Stimulated activated naive CD8-positive, alpha-beta T cell treated with anti-CD3 and anti-CD28 coated beads, Interleukin-15, Interleukin-2, amounts not matched to agents 100 ng/mL and 50 ng/mL, for 24 hours (primary cell): ENCODE measurements around the gene TMEM238L.

Source experiments
- H3K27ac Mint-ChIP-seq: one replicate; pipeline ENCODE4 v1.8.0; 2021; ENCODE audit warnings: mild to moderate bottlenecking, mixed read lengths
- H3K27me3 Mint-ChIP-seq: one replicate; pipeline ENCODE4 v1.8.0; 2021; ENCODE audit warnings: mixed read lengths
- H3K36me3 Mint-ChIP-seq: one replicate; pipeline ENCODE4 v1.8.0; 2021; ENCODE audit warnings: low read depth, mixed read lengths
- H3K4me1 Mint-ChIP-seq: one replicate; pipeline ENCODE4 v1.8.0; 2021; ENCODE audit warnings: low read depth, mixed read lengths
- H3K4me3 Mint-ChIP-seq: one replicate; pipeline ENCODE4 v1.8.0; 2021; ENCODE audit warnings: mild to moderate bottlenecking, mixed read lengths
- H3K9me3 Mint-ChIP-seq: one replicate; pipeline ENCODE4 v1.8.0; 2021; ENCODE audit warnings: mixed read lengths

Gene TMEM238L

DNA sequence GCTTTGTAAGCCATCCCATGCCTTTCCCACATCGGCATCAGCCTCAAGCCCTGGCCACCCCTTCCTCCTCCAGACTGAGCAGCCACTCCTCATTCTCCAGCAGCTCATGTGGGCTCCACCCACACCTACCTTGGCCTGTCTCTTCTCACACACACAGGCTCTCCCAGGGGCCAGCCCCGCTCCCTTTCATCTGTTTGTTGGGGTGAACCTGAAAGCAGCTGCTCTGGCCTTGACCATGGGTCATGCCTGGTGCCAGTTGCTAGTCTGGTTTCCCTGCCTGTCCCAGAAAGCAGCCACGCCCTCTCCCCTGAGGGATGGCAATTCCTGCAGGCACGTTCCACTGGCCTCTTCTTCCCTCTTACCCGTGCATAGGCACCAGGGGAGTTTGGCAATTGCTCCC, 11.4 kb upstream of the TMEM238L start:
- Mint-ChIP-seq H3K27me3 (peaks cover 4% of the 10 kb centered on the region), H3K27ac (no peak overlapping the region), H3K9me3 (no peaks in the 10 kb centered on the region), H3K4me1 (no peaks in the 10 kb centered on the region), H3K4me3 (no peak overlapping the region), H3K36me3 (no peaks in the 10 kb centered on the region)

DNA sequence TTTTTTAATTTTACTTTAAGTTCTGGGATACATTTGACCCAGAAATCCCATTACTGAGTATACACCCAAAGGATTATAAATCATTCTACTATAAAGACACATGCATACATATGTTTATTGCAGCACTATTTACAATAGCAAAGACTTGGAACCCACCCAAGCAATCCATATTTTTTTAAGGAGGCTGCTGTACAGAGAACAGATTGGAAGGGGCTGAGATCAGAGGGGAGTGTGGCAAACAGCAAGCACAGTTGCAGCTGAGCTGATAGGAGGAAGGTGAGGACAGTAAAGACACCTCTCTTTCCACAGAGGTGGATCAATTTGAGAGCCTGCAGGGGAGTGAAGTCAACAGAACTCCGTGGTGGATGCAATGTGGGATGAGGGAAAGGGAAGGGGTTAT, 10.2 kb upstream of the TMEM238L start:
- Mint-ChIP-seq H3K4me1 (no peaks in the 10 kb centered on the region), H3K9me3 (no peaks in the 10 kb centered on the region), H3K27ac (no peak overlapping the region), H3K4me3 (no peak overlapping the region), H3K36me3 (no peaks in the 10 kb centered on the region), H3K27me3 (peaks cover 4% of the 10 kb centered on the region)

DNA sequence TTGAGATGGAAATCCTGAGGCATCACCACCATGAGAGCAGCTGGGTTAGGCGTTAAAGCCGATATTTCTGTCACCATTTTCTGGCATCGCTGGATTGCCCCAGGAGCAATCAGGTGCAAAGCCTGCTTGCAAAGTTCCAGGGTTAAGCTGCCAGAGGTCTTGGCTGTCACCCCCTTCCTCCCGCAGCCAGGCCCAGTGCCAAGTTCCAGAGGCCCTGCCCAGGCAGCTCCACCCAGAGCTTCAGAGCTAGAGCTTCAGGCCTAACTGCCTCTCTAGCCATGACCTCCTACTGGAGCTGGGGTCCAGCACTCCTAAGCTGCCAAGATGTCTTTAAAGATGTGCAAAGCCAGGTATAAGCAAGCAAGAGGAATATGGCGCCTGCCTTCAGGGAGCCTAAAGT, 8.8 kb upstream of the TMEM238L start:
- Mint-ChIP-seq H3K36me3 (no peaks in the 10 kb centered on the region), H3K4me3 (no peak overlapping the region), H3K27me3 (peaks cover 4% of the 10 kb centered on the region), H3K27ac (no peak overlapping the region), H3K9me3 (no peaks in the 10 kb centered on the region), H3K4me1 (no peaks in the 10 kb centered on the region)

DNA sequence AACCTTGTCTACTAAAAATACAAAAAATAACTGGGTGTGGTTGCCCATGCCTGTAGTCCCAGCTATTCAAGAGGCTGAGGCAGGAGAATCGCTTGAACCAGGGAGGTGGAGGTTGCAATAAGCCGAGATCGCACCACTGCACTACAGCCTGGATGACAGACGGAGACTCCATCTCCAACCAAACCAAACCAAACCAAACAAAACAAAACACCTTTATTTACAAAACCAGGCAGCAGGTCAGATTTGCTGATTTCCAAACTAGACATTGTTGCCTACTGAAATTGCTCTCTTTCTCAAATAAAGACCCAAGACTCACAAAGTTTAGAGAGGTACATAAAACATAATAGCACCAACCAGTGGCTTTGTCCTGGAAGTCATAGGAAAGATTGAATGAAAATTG, 5.7 kb upstream of the TMEM238L start:
- Mint-ChIP-seq H3K4me3 (no peak overlapping the region), H3K27me3 (peaks cover 4% of the 10 kb centered on the region), H3K9me3 (no peaks in the 10 kb centered on the region), H3K4me1 (no peaks in the 10 kb centered on the region), H3K36me3 (no peaks in the 10 kb centered on the region), H3K27ac (no peak overlapping the region)

DNA sequence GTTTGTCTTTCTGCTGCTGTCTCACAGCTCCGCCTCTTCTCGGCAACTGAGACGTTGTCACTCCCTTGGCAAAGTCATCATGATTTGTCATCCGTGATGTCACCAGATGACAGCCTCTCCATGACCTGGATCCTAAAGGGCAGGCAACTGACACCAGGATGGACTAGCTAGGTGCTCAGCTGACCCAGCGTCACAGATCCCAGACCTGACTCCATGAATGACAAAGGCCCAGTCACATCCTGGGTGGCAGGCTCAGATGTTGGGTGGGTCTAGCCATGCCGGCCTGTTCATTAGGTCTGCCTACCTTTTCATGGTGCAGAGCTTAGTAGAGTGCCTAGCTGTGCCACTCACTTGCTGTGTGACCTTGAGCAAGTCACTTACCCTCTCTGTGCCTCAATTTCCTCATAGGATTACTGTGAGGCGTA, 3.8 kb upstream of the TMEM238L start:
- H3K36me3 Mint-ChIP-seq: no peaks in the 10 kb centered on the region
- H3K27ac Mint-ChIP-seq: no peak overlapping the region
- no peaks in the 10 kb centered on the region for H3K9me3 Mint-ChIP-seq
- no peak overlapping the region for H3K4me3 Mint-ChIP-seq
- H3K27me3 Mint-ChIP-seq: no peaks in the 10 kb centered on the region
- H3K4me1 Mint-ChIP-seq: no peaks in the 10 kb centered on the region

- H3K4me3 Mint-ChIP-seq: no peak overlapping the region
- H3K36me3 Mint-ChIP-seq: no peaks in the 10 kb centered on the region
- H3K4me1 Mint-ChIP-seq: no peaks in the 10 kb centered on the region
- H3K9me3 Mint-ChIP-seq: no peaks in the 10 kb centered on the region
- no peaks in the 10 kb centered on the region for H3K27me3 Mint-ChIP-seq
- H3K27ac Mint-ChIP-seq: no peak overlapping the region
Observed at GRCh38 chr17:10806545-10807262, 2.8 kb upstream of the TMEM238L start.

DNA sequence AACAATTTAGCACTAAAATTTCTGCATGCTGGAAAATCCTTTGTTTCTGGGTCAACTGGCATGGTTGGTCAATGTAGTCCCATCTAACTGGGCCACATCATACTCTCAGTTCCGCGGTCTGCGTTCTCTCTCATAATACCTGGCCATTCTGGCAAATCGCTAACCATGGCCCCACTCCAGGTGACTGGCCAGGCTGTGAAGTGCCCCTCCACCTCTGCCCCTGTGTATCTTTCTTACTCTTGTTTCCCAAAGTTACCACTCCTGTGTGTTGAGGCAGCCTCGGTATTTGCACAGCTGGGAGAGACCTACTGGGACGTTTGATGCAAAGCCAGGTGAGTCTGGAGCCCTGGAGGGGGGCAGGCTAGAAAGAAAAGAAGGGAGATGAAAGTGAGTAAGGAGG, 2.0 kb upstream of the TMEM238L start:
- H3K4me3 Mint-ChIP-seq: no peak overlapping the region
- no peaks in the 10 kb centered on the region for H3K27me3 Mint-ChIP-seq
- H3K27ac Mint-ChIP-seq: no peak overlapping the region
- H3K36me3 Mint-ChIP-seq: no peaks in the 10 kb centered on the region
- H3K9me3 Mint-ChIP-seq: no peaks in the 10 kb centered on the region
- H3K4me1 Mint-ChIP-seq: no peaks in the 10 kb centered on the region

GRCh38 chr17:10804546-10804945, 647 bp upstream of the TMEM238L start:
- no peaks in the 10 kb centered on the region for H3K4me1 Mint-ChIP-seq
- no peaks in the 10 kb centered on the region for H3K27me3 Mint-ChIP-seq
- H3K36me3 Mint-ChIP-seq: no peaks in the 10 kb centered on the region
- H3K9me3 Mint-ChIP-seq: no peaks in the 10 kb centered on the region
- H3K27ac Mint-ChIP-seq: no peak overlapping the region
- no peak overlapping the region for H3K4me3 Mint-ChIP-seq

DNA sequence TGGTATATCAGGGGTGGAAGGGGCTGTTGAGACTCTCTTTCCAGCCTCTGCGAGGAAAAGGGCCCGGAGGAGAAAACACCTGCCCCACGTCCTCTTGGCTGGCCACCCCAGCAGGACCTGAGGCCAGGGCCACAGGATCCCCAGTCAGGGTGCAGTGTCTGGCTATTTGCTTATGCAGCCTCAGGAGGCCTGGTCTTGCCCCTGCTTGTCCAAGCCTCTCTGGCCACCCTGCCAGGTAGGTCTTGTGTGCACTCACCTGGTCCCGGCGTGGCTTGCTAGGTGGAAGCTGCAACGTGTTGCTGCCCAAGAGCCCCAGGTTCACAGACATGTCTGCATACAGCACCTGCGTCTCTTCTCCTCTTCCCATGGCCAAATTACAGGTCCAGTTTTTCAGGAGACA, 549 bp downstream of the TMEM238L start:
- no peaks in the 10 kb centered on the region for H3K4me1 Mint-ChIP-seq

GRCh38 chr17:10802496-10803284, 1.2 kb downstream of the TMEM238L start:
- Mint-ChIP-seq H3K4me1 (no peaks in the 10 kb centered on the region), H3K27ac (no peak overlapping the region), H3K36me3 (no peaks in the 10 kb centered on the region), H3K27me3 (no peaks in the 10 kb centered on the region), H3K4me3 (no peak overlapping the region), H3K9me3 (no peaks in the 10 kb centered on the region)

More for the DNA sequence above, 549 bp downstream of the TMEM238L start:
- Mint-ChIP-seq H3K27ac (no peak overlapping the region), H3K9me3 (no peaks in the 10 kb centered on the region), H3K36me3 (no peaks in the 10 kb centered on the region), H3K27me3 (no peaks in the 10 kb centered on the region), H3K4me3 (no peak overlapping the region)

- H3K4me3 Mint-ChIP-seq: no peak overlapping the region
- H3K9me3 Mint-ChIP-seq: no peaks in the 10 kb centered on the region
- H3K27me3 Mint-ChIP-seq: no peaks in the 10 kb centered on the region
- no peak overlapping the region for H3K27ac Mint-ChIP-seq
- H3K4me1 Mint-ChIP-seq: no peaks in the 10 kb centered on the region
- H3K36me3 Mint-ChIP-seq: no peaks in the 10 kb centered on the region
Observed at GRCh38 chr17:10799407-10799806, 4.5 kb downstream of the TMEM238L start.

GRCh38 chr17:10798910-10799309, 5.0 kb downstream of the TMEM238L start:
- no peak overlapping the region for H3K4me3 Mint-ChIP-seq
- no peaks in the 10 kb centered on the region for H3K27me3 Mint-ChIP-seq
- no peaks in the 10 kb centered on the region for H3K36me3 Mint-ChIP-seq
- H3K27ac Mint-ChIP-seq: no peak overlapping the region
- H3K4me1 Mint-ChIP-seq: no peaks in the 10 kb centered on the region
- no peaks in the 10 kb centered on the region for H3K9me3 Mint-ChIP-seq

- H3K4me3 Mint-ChIP-seq: no peak overlapping the region
- no peak overlapping the region for H3K27ac Mint-ChIP-seq
- H3K9me3 Mint-ChIP-seq: no peaks in the 10 kb centered on the region
- no peaks in the 10 kb centered on the region for H3K36me3 Mint-ChIP-seq
- H3K4me1 Mint-ChIP-seq: peaks cover 3% of the 10 kb centered on the region
- no peaks in the 10 kb centered on the region for H3K27me3 Mint-ChIP-seq
Observed at GRCh38 chr17:10798332-10798749, 5.6 kb downstream of the TMEM238L start.

DNA sequence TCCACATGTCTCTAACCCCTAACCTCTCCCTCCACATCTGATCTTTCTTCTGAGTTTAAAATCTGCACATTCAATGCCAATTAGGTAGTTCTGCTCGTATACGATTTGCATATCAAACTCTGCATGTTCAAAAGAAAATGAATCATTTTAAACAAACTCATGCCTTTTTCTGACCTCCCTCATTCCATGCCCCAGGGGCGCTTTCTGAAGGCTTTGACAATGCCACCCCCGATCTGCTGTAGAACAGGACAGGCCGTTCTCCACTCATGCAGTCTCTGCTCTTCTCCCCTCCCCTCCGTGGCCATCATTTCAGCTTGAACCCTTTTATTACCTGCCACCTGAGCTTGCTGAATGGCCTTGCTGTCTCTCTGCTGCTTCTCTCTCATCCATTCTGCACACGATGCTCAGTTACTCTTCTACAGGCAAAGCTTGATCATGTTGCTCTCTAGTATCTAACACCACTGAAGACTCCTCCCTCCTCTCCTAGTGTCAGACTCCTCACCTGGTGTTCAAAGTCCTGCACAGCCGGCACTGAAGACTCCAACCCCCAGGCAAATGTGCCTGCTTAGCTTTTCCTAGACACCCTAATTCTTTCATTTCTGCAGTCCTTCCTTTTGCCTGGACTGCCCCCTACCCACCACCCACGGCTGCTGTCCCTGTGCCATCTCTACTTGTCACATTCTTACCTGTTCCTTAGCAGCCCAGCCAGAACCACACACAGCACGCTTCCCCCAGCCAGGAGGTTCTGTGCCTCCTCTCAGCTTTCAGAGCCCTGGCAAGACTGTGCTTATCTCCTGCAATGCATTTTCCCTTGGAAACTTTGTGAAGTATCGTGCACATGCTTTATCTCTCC, 6.2 kb downstream of the TMEM238L start:
- H3K4me3 Mint-ChIP-seq: no peak overlapping the region
- no peaks in the 10 kb centered on the region for H3K9me3 Mint-ChIP-seq
- no peaks in the 10 kb centered on the region for H3K27me3 Mint-ChIP-seq
- no peaks in the 10 kb centered on the region for H3K36me3 Mint-ChIP-seq
- no peak overlapping the region for H3K27ac Mint-ChIP-seq
- H3K4me1 Mint-ChIP-seq: peaks cover 3% of the 10 kb centered on the region

- no peak overlapping the region for H3K4me3 Mint-ChIP-seq
- H3K27me3 Mint-ChIP-seq: no peaks in the 10 kb centered on the region
- no peaks in the 10 kb centered on the region for H3K9me3 Mint-ChIP-seq
- no peaks in the 10 kb centered on the region for H3K36me3 Mint-ChIP-seq
- peaks cover 6% of the 10 kb centered on the region for H3K4me1 Mint-ChIP-seq
- H3K27ac Mint-ChIP-seq: no peak overlapping the region
Observed at GRCh38 chr17:10793816-10794215, 10.1 kb downstream of the TMEM238L start.
